Measurements from ENCODE around the gene ITFG1.
"Not testable (repeated sequence)": the region's sequence is repeated elsewhere in the genome, so short reads cannot be mapped to it uniquely, and the experiment has no call there.

Gene ITFG1

DNA sequence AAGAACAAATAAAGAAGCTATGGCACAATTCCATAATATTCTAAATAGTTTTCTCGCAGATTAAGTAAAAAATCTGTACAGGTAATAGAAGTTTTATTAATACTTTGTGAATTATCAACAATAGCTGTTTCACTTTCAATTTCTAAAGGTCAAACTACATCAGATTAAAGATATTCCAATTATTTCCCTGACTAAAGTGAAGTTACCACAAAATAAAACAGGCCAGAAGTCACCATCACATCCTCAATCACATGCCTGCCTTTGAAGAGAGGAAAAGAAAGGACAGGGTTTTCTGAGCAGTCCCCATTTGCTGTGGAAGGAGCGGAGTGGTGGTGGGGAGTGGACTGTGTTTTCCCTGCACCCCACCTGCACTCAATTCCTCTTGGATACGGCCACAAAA, 11.1 kb downstream of the ITFG1 start:
- TF ChIP-seq, protein P1, sequence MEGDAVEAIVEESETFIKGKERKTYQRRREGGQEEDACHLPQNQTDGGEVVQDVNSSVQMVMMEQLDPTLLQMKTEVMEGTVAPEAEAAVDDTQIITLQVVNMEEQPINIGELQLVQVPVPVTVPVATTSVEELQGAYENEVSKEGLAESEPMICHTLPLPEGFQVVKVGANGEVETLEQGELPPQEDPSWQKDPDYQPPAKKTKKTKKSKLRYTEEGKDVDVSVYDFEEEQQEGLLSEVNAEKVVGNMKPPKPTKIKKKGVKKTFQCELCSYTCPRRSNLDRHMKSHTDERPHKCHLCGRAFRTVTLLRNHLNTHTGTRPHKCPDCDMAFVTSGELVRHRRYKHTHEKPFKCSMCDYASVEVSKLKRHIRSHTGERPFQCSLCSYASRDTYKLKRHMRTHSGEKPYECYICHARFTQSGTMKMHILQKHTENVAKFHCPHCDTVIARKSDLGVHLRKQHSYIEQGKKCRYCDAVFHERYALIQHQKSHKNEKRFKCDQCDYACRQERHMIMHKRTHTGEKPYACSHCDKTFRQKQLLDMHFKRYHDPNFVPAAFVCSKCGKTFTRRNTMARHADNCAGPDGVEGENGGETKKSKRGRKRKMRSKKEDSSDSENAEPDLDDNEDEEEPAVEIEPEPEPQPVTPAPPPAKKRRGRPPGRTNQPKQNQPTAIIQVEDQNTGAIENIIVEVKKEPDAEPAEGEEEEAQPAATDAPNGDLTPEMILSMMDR (IDR thresholded peaks at IDR 0.05; ENCODE audit: borderline replicate concordance, control extremely low read depth, extremely low read depth, insufficient read depth, missing control alignments): no peak
- in situ Hi-C loops (cut with MboI; ENCODE audit: low sequenced_read_pairs, unreplicated experiment): no loop called here
- no peak for DNase-seq (ENCODE audit: low spot score)

GRCh38 chr16:47448830-47449575, 11.9 kb downstream of the ITFG1 start:
- TF ChIP-seq, protein P1 (IDR thresholded peaks at IDR 0.05; ENCODE audit: borderline replicate concordance, control extremely low read depth, extremely low read depth, insufficient read depth, missing control alignments): no peak
- in situ Hi-C loops (cut with MboI; ENCODE audit: low sequenced_read_pairs, unreplicated experiment): no loop called here
- no peak for DNase-seq (ENCODE audit: low spot score)

GRCh38 chr16:47446431-47446830, 14.4 kb downstream of the ITFG1 start:
- TF ChIP-seq, protein P1 (IDR thresholded peaks at IDR 0.05; ENCODE audit: borderline replicate concordance, control extremely low read depth, extremely low read depth, insufficient read depth, missing control alignments): no peak
- no peak for DNase-seq (ENCODE audit: low spot score)
- in situ Hi-C loops (cut with MboI; ENCODE audit: low sequenced_read_pairs, unreplicated experiment): no loop called here

- DNase-seq (ENCODE audit: low spot score); in situ Hi-C loops (cut with MboI; ENCODE audit: low sequenced_read_pairs, unreplicated experiment): not testable (repeated sequence)
Observed at GRCh38 chr16:47442884-47443283, 18.0 kb downstream of the ITFG1 start.

DNA sequence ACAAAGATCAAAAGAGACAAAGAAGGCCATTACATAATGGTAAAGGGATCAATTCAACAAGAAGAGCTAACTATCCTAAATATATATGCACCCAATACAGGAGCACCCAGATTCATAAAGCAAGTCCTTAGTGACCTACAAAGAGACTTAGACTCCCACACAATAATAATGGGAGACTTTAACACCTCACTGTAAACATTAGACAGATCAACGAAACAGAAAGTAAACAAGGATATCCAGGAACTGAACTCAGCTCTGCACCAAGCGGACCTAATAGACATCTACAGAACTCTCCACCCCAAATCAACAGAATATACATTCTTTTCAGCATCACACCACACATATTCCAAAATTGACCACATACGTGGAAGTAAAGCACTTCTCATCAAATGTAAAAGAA, 20.8 kb downstream of the ITFG1 start:
- in situ Hi-C loops (cut with MboI; ENCODE audit: low sequenced_read_pairs, unreplicated experiment); DNase-seq (ENCODE audit: low spot score): not testable (repeated sequence)

DNA sequence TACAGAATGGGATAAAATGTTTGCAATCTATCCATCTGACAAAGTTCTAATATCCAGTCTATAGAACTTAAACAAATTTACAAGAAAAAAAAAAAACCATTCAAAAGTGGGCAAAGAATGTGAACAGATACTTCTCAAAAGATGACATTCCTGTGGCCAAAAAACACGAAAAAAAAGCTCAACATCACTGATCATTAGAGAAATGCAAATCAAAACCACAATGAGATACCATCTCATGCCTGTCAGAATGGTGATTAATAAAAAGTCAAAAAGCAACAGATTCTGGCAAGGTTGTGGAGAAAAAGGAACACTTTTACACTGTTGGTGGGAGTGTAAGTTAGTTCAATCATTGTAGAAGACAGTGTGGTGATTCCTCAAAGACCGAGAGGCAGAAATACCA, 26.6 kb downstream of the ITFG1 start:
- in situ Hi-C loops (cut with MboI; ENCODE audit: low sequenced_read_pairs, unreplicated experiment); DNase-seq (ENCODE audit: low spot score): not testable (repeated sequence)

GRCh38 chr16:47431960-47432359, 28.9 kb downstream of the ITFG1 start:
- TF ChIP-seq, protein P1 (IDR thresholded peaks at IDR 0.05; ENCODE audit: borderline replicate concordance, control extremely low read depth, extremely low read depth, insufficient read depth, missing control alignments): no peak
- no peak for DNase-seq (ENCODE audit: low spot score)
- in situ Hi-C loops (cut with MboI; ENCODE audit: low sequenced_read_pairs, unreplicated experiment): no loop called here

GRCh38 chr16:47426806-47427205, 34.1 kb downstream of the ITFG1 start:
- TF ChIP-seq, protein P1 (IDR thresholded peaks at IDR 0.05; ENCODE audit: borderline replicate concordance, control extremely low read depth, extremely low read depth, insufficient read depth, missing control alignments): no peak
- in situ Hi-C loops (cut with MboI; ENCODE audit: low sequenced_read_pairs, unreplicated experiment): no loop called here
- DNase-seq (ENCODE audit: low spot score): no peak

All from GM13976 (cell line).